Measurements from ENCODE around the gene VIT.

The VIT gene

DNA sequence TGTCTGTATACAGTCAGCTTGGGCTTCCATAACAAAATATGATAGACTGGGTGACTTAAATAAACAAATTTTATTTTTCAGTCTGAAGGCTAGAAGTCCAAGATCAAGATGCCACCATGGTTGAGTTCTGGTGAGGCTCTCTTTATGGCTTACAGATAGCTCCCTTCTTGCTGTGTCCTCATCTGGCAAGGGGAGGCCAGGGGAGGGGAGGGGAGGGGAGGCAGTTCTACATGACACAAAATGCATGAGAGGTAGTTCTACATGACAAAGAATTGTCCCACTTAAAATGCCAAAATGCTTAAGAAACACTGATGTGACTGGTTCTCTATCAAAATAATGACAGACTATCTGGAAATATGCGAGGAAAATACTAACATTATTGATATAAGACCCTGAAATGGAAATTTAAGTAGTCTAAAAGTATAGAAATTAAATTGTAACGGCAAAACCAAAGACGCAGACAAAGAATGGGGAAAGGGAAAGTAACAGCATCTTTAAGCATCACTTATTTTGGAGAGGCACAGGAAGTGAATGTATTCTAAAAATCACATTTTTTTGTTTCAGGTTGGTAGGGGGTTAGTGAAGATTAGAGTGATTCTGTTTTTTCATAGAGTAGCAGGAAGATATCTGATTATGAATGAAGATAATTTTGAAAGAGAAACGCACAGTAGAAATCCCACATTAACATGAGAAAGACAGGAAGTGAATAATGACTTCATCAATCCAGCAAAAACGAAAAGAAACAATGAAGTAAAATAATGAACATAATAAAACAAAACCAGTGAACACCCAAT lies 138.4 kb downstream of the VIT start:
- no peak for DNase-seq
- no peaks in the 10 kb centered on the region for H3K36me3 ChIP-seq (replicated peaks)
- TF ChIP-seq CTCF (IDR thresholded peaks at IDR 0.05; ENCODE audit: low read depth, low read length, missing control alignments), result no peak
- H3K4me3 ChIP-seq (ENCODE audit: low read depth, low read length), result no peak overlapping the region
- no peaks in the 10 kb centered on the region for H3K27me3 ChIP-seq (replicated peaks)
- in situ Hi-C loops (cut with HindIII; ENCODE audit: low pct_ligation_motif_present, low sequenced_read_pairs), result no loop called here
- H3K27ac ChIP-seq, result no peak overlapping the region

GRCh38 chr2:36839976-36840617 lies 143.6 kb downstream of the VIT start:
- no peaks in the 10 kb centered on the region for H3K36me3 ChIP-seq (replicated peaks)
- no peaks in the 10 kb centered on the region for H3K27me3 ChIP-seq (replicated peaks)
- no peak for DNase-seq
- H3K4me3 ChIP-seq (ENCODE audit: low read depth, low read length), result no peak overlapping the region
- H3K27ac ChIP-seq, result no peak overlapping the region
- no peak for TF ChIP-seq CTCF (IDR thresholded peaks at IDR 0.05; ENCODE audit: low read depth, low read length, missing control alignments)
- in situ Hi-C loops (cut with HindIII; ENCODE audit: low pct_ligation_motif_present, low sequenced_read_pairs), result no loop called here

- no peaks in the 10 kb centered on the region for H3K27me3 ChIP-seq (replicated peaks)
- H3K36me3 ChIP-seq (replicated peaks), result no peaks in the 10 kb centered on the region
- H3K4me3 ChIP-seq (ENCODE audit: low read depth, low read length), result no peak overlapping the region
- in situ Hi-C loops (cut with HindIII; ENCODE audit: low pct_ligation_motif_present, low sequenced_read_pairs), result no loop called here
- no peak for DNase-seq
- no peak overlapping the region for H3K27ac ChIP-seq
- no peak for TF ChIP-seq CTCF (IDR thresholded peaks at IDR 0.05; ENCODE audit: low read depth, low read length, missing control alignments)
These were observed 147.3 kb downstream of the VIT start for GRCh38 chr2:36843838-36844237.

DNA sequence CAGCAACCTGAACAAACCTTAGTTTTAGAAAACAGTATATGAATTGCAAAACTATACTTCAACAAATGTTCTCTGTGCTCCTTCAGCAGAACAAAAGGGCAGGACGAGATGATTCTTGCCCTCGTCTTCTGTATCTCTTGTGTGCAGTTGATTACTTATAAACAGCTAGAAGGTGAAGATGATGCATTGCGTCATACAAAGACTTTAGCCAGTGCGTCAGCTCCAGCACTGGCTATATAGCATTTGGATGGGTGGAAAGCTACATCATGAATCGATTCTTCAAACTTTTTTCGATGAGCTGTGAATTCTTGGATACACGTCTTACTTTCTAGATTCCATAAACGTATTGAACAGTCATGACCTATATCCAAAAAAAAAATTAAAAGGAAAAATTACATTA lies 152.8 kb downstream of the VIT start:
- no peak overlapping the region for H3K27ac ChIP-seq
- DNase-seq, result no peak
- in situ Hi-C loops (cut with HindIII; ENCODE audit: low pct_ligation_motif_present, low sequenced_read_pairs), result no loop called here
- TF ChIP-seq CTCF (IDR thresholded peaks at IDR 0.05; ENCODE audit: low read depth, low read length, missing control alignments), result no peak
- H3K4me3 ChIP-seq (ENCODE audit: low read depth, low read length), result no peak overlapping the region
- no peaks in the 10 kb centered on the region for H3K27me3 ChIP-seq (replicated peaks)
- peaks cover 2% of the 10 kb centered on the region for H3K36me3 ChIP-seq (replicated peaks)

DNA sequence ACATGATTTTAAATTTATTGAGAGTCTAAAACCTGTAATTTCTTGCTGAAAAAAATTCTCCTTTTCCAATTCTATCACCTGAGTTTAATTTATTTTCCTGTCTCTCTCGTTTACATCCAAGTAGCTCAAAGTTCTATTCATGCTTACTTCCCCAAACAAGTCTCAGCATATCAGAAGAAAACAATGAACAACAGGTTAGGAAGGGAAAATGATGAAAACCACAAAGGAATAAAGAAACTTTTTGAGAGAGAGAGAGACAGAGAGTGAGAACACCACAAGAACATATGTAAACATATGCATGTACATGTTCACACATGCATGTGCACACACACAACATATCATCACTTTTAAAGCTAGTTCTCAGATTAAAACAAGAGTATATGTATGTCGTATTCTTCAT lies 157.7 kb downstream of the VIT start:
- no peak for TF ChIP-seq CTCF (IDR thresholded peaks at IDR 0.05; ENCODE audit: low read depth, low read length, missing control alignments)
- Histone ChIP-seq H3K36me3 (replicated peaks) (peaks cover 4% of the 10 kb centered on the region), H3K27ac (no peak overlapping the region), H3K27me3 (replicated peaks) (no peaks in the 10 kb centered on the region), H3K4me3 (ENCODE audit: low read depth, low read length) (no peak overlapping the region)
- DNase-seq, result no peak
- in situ Hi-C loops (cut with HindIII; ENCODE audit: low pct_ligation_motif_present, low sequenced_read_pairs), result no loop called here
